GM19328 (cell line): Measurements from ENCODE around the gene LGI2.

Experiments used
- ATAC-seq: cut with Tn5 transposase; IDR thresholded peaks from one replicate; pipeline ENCODE4 v1.9.1; 2021; ENCODE audit warnings: mild to moderate bottlenecking, moderate library complexity; ENCODE audit not compliant: unreplicated experiment

The LGI2 gene

GRCh38 chr4:24968278-24968677, 62.5 kb downstream of the LGI2 start:
- ATAC-seq, result no peak

- ATAC-seq, result no peak
Observed at GRCh38 chr4:24967346-24967745, 63.4 kb downstream of the LGI2 start.

GRCh38 chr4:24966076-24966475, 64.7 kb downstream of the LGI2 start:
- no peak for ATAC-seq

GRCh38 chr4:24965627-24966026, 65.1 kb downstream of the LGI2 start:
- no peak for ATAC-seq

GRCh38 chr4:24963277-24963676, 67.5 kb downstream of the LGI2 start:
- ATAC-seq, result no peak

GRCh38 chr4:24957886-24958285, 72.9 kb downstream of the LGI2 start:
- no peak for ATAC-seq

- ATAC-seq, result no peak
Observed at GRCh38 chr4:24956763-24957162, 74.0 kb downstream of the LGI2 start.

- ATAC-seq, result no peak
Observed at GRCh38 chr4:24956091-24956490, 74.7 kb downstream of the LGI2 start.

GRCh38 chr4:24952667-24953066, 78.1 kb downstream of the LGI2 start:
- no peak for ATAC-seq

- ATAC-seq, result no peak
Observed at GRCh38 chr4:24949970-24950369, 80.8 kb downstream of the LGI2 start.
